ENCODE data around the gene DIS3L2. TPM values are rescaled to one million over a fixed set of nuclear protein-coding genes. Genes with fewer than 3 reads are reported as not detected.

DIS3L2 gene
- total RNA-seq, 6 donors from 2014 or later, result 31.2 to 98.5 (median 50.3) TPM

- peak in 1 of 2 donors; percentile 21 for DNase-seq
- H3K9me3 ChIP-seq, result no peaks in the 10 kb centered on the region
- WGBS, 2 donors, result 87 to 95% methylated on average over 7 of the region's 7 CpGs
- H3K27me3 ChIP-seq, result no peaks in the 10 kb centered on the region
- no peaks in the 10 kb centered on the region for H3K4me1 ChIP-seq
- TF ChIP-seq POLR2AphosphoS5 (IDR thresholded peaks at IDR 0.05) (no peak), POLR2A (IDR thresholded peaks at IDR 0.05) (no peak), EP300 (IDR thresholded peaks at IDR 0.05) (no peak)
- TF ChIP-seq, protein P1, sequence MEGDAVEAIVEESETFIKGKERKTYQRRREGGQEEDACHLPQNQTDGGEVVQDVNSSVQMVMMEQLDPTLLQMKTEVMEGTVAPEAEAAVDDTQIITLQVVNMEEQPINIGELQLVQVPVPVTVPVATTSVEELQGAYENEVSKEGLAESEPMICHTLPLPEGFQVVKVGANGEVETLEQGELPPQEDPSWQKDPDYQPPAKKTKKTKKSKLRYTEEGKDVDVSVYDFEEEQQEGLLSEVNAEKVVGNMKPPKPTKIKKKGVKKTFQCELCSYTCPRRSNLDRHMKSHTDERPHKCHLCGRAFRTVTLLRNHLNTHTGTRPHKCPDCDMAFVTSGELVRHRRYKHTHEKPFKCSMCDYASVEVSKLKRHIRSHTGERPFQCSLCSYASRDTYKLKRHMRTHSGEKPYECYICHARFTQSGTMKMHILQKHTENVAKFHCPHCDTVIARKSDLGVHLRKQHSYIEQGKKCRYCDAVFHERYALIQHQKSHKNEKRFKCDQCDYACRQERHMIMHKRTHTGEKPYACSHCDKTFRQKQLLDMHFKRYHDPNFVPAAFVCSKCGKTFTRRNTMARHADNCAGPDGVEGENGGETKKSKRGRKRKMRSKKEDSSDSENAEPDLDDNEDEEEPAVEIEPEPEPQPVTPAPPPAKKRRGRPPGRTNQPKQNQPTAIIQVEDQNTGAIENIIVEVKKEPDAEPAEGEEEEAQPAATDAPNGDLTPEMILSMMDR (IDR thresholded peaks at IDR 0.05), result no peak
- H3K36me3 ChIP-seq, result peaks cover 0 to 19% (median 1%) of the 10 kb centered on the region in 4 donors
- H3K4me3 ChIP-seq, result no peak overlapping the region
- ATAC-seq (ENCODE audit: low FRiP score in 2 of 2), result no peak
- H3K27ac ChIP-seq, result no peak overlapping the region
These were observed 377.2 kb downstream of the DIS3L2 start for GRCh38 chr2:232338759-232339106.

DNA sequence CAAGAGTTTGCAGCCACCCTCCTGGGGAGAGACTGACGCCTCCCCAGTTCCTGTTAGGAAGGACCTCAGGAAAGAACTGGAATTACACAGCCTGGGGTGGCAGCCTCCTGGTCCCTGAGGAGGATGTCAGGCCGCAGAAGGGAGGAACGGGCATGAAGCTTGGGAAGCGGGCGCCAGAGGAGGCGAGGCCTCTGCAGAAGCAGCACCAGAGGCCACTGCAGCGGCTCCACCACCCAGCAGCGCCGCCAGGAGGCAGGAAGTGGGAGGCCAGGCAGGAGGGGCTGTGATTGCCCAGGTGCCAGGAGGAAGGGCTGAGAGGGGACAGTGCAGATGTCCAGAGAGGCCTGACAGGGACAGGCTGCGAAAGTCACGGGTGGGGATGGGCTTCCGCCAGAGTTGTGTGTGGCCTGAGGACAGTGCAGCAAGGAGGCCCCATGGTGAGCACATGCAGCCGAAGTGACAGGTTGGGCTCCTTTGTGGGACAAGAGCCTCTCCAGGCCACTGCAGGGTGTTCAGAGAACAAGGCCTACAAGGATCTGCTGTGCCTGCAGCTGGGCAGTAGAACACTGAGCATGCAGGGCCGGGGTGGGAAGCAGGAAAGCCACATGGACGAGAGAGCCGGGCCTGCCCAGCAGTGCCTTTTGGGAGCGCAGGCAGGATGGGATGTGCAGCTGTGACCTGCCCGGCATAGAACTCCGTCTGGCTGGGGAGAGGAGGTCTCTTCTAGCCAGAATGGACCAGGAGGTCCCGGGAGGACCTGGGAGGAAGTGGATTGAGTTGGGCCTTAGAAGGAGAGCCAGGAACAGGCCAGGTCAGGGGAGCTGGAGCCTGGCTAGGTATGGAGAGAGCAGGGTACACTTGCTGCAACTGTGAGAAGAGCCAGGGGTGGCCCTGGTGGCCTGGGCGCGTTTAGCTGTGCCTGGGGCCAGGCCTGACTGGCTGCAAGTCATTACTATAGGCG is 377.9 kb downstream of the DIS3L2 start:
- TF ChIP-seq POLR2A (IDR thresholded peaks at IDR 0.05) (no peak), EP300 (IDR thresholded peaks at IDR 0.05) (no peak)
- TF ChIP-seq, protein P1 (IDR thresholded peaks at IDR 0.05), result no peak
- no peaks in the 10 kb centered on the region for H3K9me3 ChIP-seq
- no peaks in the 10 kb centered on the region for H3K4me1 ChIP-seq
- H3K36me3 ChIP-seq, result peaks cover 0 to 19% (median 0%) of the 10 kb centered on the region in 4 donors
- no peak overlapping the region for H3K27ac ChIP-seq
- peak in 1 of 2 donors; percentile 19 for DNase-seq
- WGBS, 2 donors, result 87 to 91% methylated on average over 23 of the region's 23 CpGs
- no peak overlapping the region for H3K4me3 ChIP-seq
- no peaks in the 10 kb centered on the region for H3K27me3 ChIP-seq
- no peak for ATAC-seq (ENCODE audit: low FRiP score in 2 of 2)

- peaks cover 0 to 19% (median 0%) of the 10 kb centered on the region in 4 donors for H3K36me3 ChIP-seq
- ATAC-seq (ENCODE audit: low FRiP score in 2 of 2), result no peak
- H3K4me3 ChIP-seq, result no peak overlapping the region
- no peaks in the 10 kb centered on the region for H3K27me3 ChIP-seq
- no peaks in the 10 kb centered on the region for H3K4me1 ChIP-seq
- DNase-seq, result peak in 1 of 2 donors; percentile 14
- 91 to 93% methylated on average over 4 to 14 of the region's 14 CpGs for WGBS, 2 donors
- no peaks in the 10 kb centered on the region for H3K9me3 ChIP-seq
- H3K27ac ChIP-seq, result no peak overlapping the region
- TF ChIP-seq, protein P1 (IDR thresholded peaks at IDR 0.05), result no peak
- TF ChIP-seq POLR2AphosphoS5 (IDR thresholded peaks at IDR 0.05) (no peak), EP300 (IDR thresholded peaks at IDR 0.05) (no peak), POLR2A (IDR thresholded peaks at IDR 0.05) (no peak)
These were observed 378.8 kb downstream of the DIS3L2 start for GRCh38 chr2:232340171-232340935.

DNA sequence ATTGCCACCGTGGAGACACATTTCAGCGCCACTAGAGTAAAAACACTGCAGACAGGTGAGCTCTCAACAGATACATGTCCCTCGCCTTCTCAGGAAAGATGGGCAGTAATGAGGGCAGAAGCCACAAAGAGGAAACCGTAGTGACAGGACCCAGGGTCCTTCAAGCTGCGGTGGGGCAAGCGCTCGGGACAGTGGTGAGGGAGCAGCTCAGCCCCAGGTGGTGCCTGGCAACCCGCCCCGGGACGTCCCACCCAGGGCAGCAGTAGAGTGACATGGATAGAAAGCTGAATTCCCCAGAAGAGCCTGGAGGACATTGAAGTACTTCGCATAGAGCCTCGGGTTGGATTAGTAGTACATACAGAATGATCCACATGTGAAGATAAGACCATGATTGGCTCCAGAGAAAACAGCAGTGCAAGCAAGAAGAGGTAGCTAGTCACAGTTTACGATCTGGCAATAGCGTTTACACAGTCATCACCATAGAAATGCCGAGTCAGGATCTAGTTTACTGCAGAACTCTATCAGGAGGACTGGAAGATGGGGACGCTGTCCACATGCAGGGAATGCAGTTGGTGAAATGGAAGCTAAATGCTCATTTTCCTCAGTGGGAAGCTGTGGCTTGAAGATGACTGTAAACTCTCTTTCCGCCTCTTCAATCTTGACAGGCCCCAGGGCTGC is 379.7 kb downstream of the DIS3L2 start:
- Histone ChIP-seq H3K4me1 (no peaks in the 10 kb centered on the region), H3K4me3 (no peak overlapping the region), H3K27ac (no peak overlapping the region), H3K36me3 (peaks cover 0 to 10% (median 0%) of the 10 kb centered on the region in 4 donors), H3K9me3 (no peaks in the 10 kb centered on the region), H3K27me3 (no peaks in the 10 kb centered on the region)
- peak in 1 of 2 donors; percentile 2 for DNase-seq
- WGBS, 2 donors, result 88 to 92% methylated on average over 14 to 17 of the region's 17 CpGs
- no peak for ATAC-seq (ENCODE audit: low FRiP score in 2 of 2)
- TF ChIP-seq EP300 (IDR thresholded peaks at IDR 0.05) (no peak), POLR2A (IDR thresholded peaks at IDR 0.05) (no peak), POLR2AphosphoS5 (IDR thresholded peaks at IDR 0.05) (no peak)
- TF ChIP-seq, protein P1 (IDR thresholded peaks at IDR 0.05), result no peak
